Gastrocnemius medialis (tissue), 4 donors: ENCODE data around the gene PLXNC1.

Experiments
- CTCF ChIP-seq, 5 experiments: fragments of 450-650 bp in 3 of 5; fragments of 200-600 bp in 2 of 5; sonication (generic) in 2 of 5; IDR thresholded peaks in 4 of 5; conservative IDR thresholded peaks in 1 of 5; 1 replicate in 4 of 5; 2 replicates in 1 of 5; pipeline ENCODE4 v1.5.1; 2016 to 2019; ENCODE audit warnings: antibody characterized with exemption in 5 of 5, mild to moderate bottlenecking in 3 of 5, moderate library complexity in 3 of 5
- POLR2A ChIP-seq, 2 donors: fragments of 450-650 bp; IDR thresholded peaks; one replicate each; pipeline ENCODE4 v1.6.1; 2017; ENCODE audit warnings: antibody characterized with exemption in 2 of 2, mild to moderate bottlenecking in 2 of 2, moderate library complexity in 2 of 2

GRCh38 chr12:94240171-94240570, 91.8 kb downstream of the PLXNC1 start:
- no peak for TF ChIP-seq CTCF (IDR thresholded peaks at IDR 0.05 in 4 of 5, conservative IDR thresholded peaks at IDR 0.05 in 1 of 5)
- no peak for TF ChIP-seq POLR2A (IDR thresholded peaks at IDR 0.05)
